Fibroblast of lung (primary cell): Measurements from ENCODE around the gene TMEM178B. TPM values are rescaled to one million over a fixed set of nuclear protein-coding genes. Genes with fewer than 3 reads are reported as not detected.

Experiments used
- DNase-seq, 2 donors: peaks; one replicate each; pipeline versions ENCODE4 v3.0.0 to v3.0.0-alpha.2; 2010; ENCODE audit warnings: low read depth in 2 of 2
- H2AFZ ChIP-seq: 2 replicates; pipeline ENCODE4 v1.5.1; 2012; ENCODE audit warnings: low read length, control low read depth, inconsistent platforms
- H3K27ac ChIP-seq: 2 replicates; pipeline ENCODE4 v1.5.1; 2011; ENCODE audit warnings: low read length, control low read depth; ENCODE audit not compliant: insufficient read depth
- H3K27me3 ChIP-seq: 2 replicates; pipeline ENCODE4 v1.5.1; 2011; ENCODE audit warnings: mild to moderate bottlenecking, low read length; ENCODE audit not compliant: control insufficient read depth, insufficient read depth
- H3K36me3 ChIP-seq: 2 replicates; pipeline ENCODE4 v1.5.1; 2011; ENCODE audit warnings: low read length; ENCODE audit not compliant: control insufficient read depth, insufficient read depth
- H3K4me1 ChIP-seq: 2 replicates; pipeline ENCODE4 v1.5.1; 2011; ENCODE audit warnings: low read length; ENCODE audit not compliant: control insufficient read depth, insufficient read depth; ENCODE audit errors: extremely low read depth
- H3K4me2 ChIP-seq: 2 replicates; pipeline ENCODE4 v1.5.1; 2011; ENCODE audit warnings: low read length, control low read depth; ENCODE audit not compliant: insufficient read depth; ENCODE audit errors: extremely low read depth
- H3K4me3 ChIP-seq, 4 experiments: fragments of 200-600 bp in 1 of 4; sonication (generic) in 1 of 4; replicated peaks in 1 of 4; 2 replicates each; pipeline ENCODE4 v1.5.1; 2011 to 2016; ENCODE audit warnings: low read length in 4 of 4, low read depth in 3 of 4, mild to moderate bottlenecking in 3 of 4, control low read depth in 2 of 4, inconsistent platforms in 1 of 4, mixed read lengths in 1 of 4; ENCODE audit not compliant: insufficient read depth in 1 of 4; ENCODE audit errors: control extremely low read depth in 1 of 4
- H3K79me2 ChIP-seq: 2 replicates; pipeline ENCODE4 v1.5.1; 2012; ENCODE audit warnings: mild to moderate bottlenecking, low read length, inconsistent platforms; ENCODE audit not compliant: control insufficient read depth, insufficient read depth
- H3K9ac ChIP-seq: 2 replicates; pipeline ENCODE4 v1.5.1; 2011; ENCODE audit warnings: mild to moderate bottlenecking, low read length, control low read depth; ENCODE audit not compliant: insufficient read depth
- H3K9me3 ChIP-seq: 2 replicates; pipeline ENCODE4 v1.5.1; 2012; ENCODE audit warnings: low read depth, low read length; ENCODE audit not compliant: control insufficient read depth, insufficient read depth
- H4K20me1 ChIP-seq: 2 replicates; pipeline ENCODE4 v1.5.1; 2011; ENCODE audit warnings: low read length; ENCODE audit not compliant: control insufficient read depth, insufficient read depth; ENCODE audit errors: extremely low read depth
- CTCF ChIP-seq, 2 donors: IDR thresholded peaks in 1 of 2; conservative IDR thresholded peaks in 1 of 2; 1 replicate in 1 of 2; 2 replicates in 1 of 2; pipeline ENCODE4 v1.5.1; 2011 to 2012; ENCODE audit warnings: low read length in 2 of 2, control low read depth in 1 of 2, inconsistent platforms in 1 of 2, low read depth in 1 of 2, mild to moderate bottlenecking in 1 of 2
- EZH2 ChIP-seq: IDR thresholded peaks from 2 replicates; pipeline ENCODE4 v1.5.1; 2012; ENCODE audit warnings: low read length, control low read depth, mild to moderate bottlenecking; ENCODE audit errors: missing control alignments
- polyA plus RNA-seq, 2 donors: library from polyadenylated mRNA; depleted of rRNA in 1 of 2; stranded (reverse) in 1 of 2; unstranded in 1 of 2; fragments of >200 nt; gene quantifications; 2 replicates each; pipeline ENCODE4 v1.2.1, GENCODE V29; 2011 to 2012; ENCODE audit warnings: missing spikeins in 1 of 2
- total RNA-seq: library from RNA; depleted of rRNA; stranded (reverse); fragments of >200 nt; gene quantifications from 2 replicates; pipeline ENCODE4 v1.2.1, GENCODE V29; 2014

TMEM178B gene
- total and polyA plus RNA-seq, 2 donors (not counting 1 experiment from before 2014, with no cell fraction given): under 0.01 to 0.14 TPM

GRCh38 chr7:141239661-141240060, 165.8 kb downstream of the TMEM178B start:
- H3K79me2 ChIP-seq: no peaks in the 10 kb centered on the region
- no peak overlapping the region for H3K4me3 ChIP-seq
- H3K27ac ChIP-seq: no peak overlapping the region
- no peak overlapping the region for H3K4me2 ChIP-seq
- H3K27me3 ChIP-seq: no peaks in the 10 kb centered on the region
- no peaks in the 10 kb centered on the region for H3K36me3 ChIP-seq
- no peak for DNase-seq
- H3K4me1 ChIP-seq: no peaks in the 10 kb centered on the region
- no peak overlapping the region for H3K9ac ChIP-seq
- H4K20me1 ChIP-seq: no peaks in the 10 kb centered on the region
- H3K9me3 ChIP-seq: no peaks in the 10 kb centered on the region
- TF ChIP-seq EZH2 (no peak), CTCF (conservative IDR thresholded peaks at IDR 0.05 in 1 of 2, IDR thresholded peaks at IDR 0.05 in 1 of 2; ENCODE audit: low read depth in 1 of 2, low read length in 2 of 2) (no peak)
- no peak overlapping the region for H2AFZ ChIP-seq

DNA sequence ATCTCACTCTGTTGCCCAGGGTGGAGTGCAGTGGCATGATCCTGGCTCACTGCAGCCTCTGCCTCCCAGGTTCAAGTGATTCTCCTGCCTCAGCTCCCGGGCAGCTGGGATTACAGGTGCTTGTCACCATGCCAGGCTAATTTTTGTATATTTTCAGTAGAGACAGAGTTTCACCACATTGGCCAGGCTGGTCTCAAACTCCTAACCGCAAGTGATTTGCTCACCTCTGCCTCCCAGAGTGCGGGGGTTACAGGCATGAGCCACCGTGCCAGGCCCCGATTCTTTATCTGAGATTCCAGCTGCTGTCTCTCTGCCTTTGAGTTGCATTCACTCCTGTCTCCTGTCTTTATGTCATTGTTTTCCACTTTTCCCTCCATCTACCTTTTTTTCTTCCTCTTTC, 168.7 kb downstream of the TMEM178B start:
- no peaks in the 10 kb centered on the region for H3K4me1 ChIP-seq
- no peaks in the 10 kb centered on the region for H4K20me1 ChIP-seq
- H3K36me3 ChIP-seq: no peaks in the 10 kb centered on the region
- no peak for DNase-seq
- no peak overlapping the region for H3K9ac ChIP-seq
- no peak overlapping the region for H2AFZ ChIP-seq
- TF ChIP-seq CTCF (conservative IDR thresholded peaks at IDR 0.05 in 1 of 2, IDR thresholded peaks at IDR 0.05 in 1 of 2; ENCODE audit: low read depth in 1 of 2, low read length in 2 of 2) (no peak), EZH2 (no peak)
- H3K4me3 ChIP-seq: no peak overlapping the region
- no peaks in the 10 kb centered on the region for H3K79me2 ChIP-seq
- no peaks in the 10 kb centered on the region for H3K27me3 ChIP-seq
- H3K27ac ChIP-seq: no peak overlapping the region
- H3K9me3 ChIP-seq: no peaks in the 10 kb centered on the region
- H3K4me2 ChIP-seq: no peak overlapping the region

DNA sequence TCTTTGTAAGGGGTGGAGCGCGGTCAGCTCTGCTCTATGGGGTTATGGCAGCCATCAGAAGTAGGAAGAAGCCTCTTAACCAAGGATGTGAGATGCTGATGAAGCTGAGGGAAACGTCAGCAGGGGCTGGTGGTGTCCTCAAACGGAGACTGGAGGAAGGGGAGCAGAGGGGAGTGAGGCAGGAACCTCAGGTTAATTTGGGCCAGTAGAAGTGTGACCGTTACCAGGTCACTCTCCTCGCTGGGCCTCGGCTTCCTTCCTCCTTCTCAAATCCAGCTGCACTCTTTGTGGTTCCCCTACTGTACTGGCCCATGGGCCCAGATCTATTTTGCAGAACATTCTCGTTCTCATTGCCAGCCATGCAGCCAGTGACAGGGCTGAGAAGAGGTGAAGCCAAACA, 169.5 kb downstream of the TMEM178B start:
- Histone ChIP-seq H3K79me2 (no peaks in the 10 kb centered on the region), H3K4me2 (no peak overlapping the region)

More for the DNA sequence above, 169.5 kb downstream of the TMEM178B start:
- Histone ChIP-seq H3K36me3 (no peaks in the 10 kb centered on the region), H3K4me3 (no peak overlapping the region), H3K9ac (no peak overlapping the region), H4K20me1 (no peaks in the 10 kb centered on the region), H3K4me1 (no peaks in the 10 kb centered on the region), H3K27me3 (no peaks in the 10 kb centered on the region), H3K27ac (no peak overlapping the region), H2AFZ (no peak overlapping the region), H3K9me3 (no peaks in the 10 kb centered on the region)
- TF ChIP-seq CTCF (conservative IDR thresholded peaks at IDR 0.05 in 1 of 2, IDR thresholded peaks at IDR 0.05 in 1 of 2; ENCODE audit: low read depth in 1 of 2, low read length in 2 of 2) (no peak), EZH2 (no peak)
- DNase-seq: no peak
